Measurements from ENCODE around the gene METTL18.

DNA sequence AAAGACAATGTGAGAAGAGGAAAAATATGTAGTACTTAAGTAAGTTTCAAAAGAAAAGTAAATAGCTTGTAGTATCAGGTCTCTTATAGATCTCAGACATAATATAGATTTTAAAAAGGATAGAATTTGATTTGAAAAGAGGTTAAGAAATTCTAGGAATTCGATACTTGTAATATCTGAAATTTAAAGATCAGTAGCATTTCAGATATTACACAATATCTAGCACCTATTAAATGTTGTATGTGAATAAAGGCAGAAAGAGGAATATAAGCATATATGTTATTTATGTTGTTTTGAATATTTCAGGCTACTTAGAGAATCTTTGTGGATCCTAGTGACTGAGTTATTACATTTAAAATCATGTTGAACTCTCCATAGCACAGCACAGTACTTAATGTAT is 35.0 kb upstream of the METTL18 start:
- TF ChIP-seq, protein P1, sequence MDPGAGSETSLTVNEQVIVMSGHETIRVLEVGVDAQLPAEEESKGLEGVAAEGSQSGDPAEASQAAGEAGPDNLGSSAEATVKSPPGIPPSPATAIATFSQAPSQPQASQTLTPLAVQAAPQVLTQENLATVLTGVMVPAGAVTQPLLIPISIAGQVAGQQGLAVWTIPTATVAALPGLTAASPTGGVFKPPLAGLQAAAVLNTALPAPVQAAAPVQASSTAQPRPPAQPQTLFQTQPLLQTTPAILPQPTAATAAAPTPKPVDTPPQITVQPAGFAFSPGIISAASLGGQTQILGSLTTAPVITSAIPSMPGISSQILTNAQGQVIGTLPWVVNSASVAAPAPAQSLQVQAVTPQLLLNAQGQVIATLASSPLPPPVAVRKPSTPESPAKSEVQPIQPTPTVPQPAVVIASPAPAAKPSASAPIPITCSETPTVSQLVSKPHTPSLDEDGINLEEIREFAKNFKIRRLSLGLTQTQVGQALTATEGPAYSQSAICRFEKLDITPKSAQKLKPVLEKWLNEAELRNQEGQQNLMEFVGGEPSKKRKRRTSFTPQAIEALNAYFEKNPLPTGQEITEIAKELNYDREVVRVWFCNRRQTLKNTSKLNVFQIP (CRISPR knock-in tag; IDR thresholded peaks at IDR 0.05; ENCODE audit: borderline replicate concordance, low read depth), result no peak
- TF ChIP-seq BACH2 (CRISPR knock-in tag; IDR thresholded peaks at IDR 0.05; ENCODE audit: borderline replicate concordance) (no peak), TCF4 (CRISPR knock-in tag; IDR thresholded peaks at IDR 0.05; ENCODE audit: borderline replicate concordance) (no peak), RARB (CRISPR knock-in tag; IDR thresholded peaks at IDR 0.05) (no peak), ISL1 (CRISPR knock-in tag; IDR thresholded peaks at IDR 0.05) (no peak), ARNTL (CRISPR knock-in tag; IDR thresholded peaks at IDR 0.05; ENCODE audit: borderline replicate concordance, low read depth) (no peak), ESRRG (CRISPR knock-in tag; IDR thresholded peaks at IDR 0.05) (no peak), ZNF565 (CRISPR knock-in tag; conservative IDR thresholded peaks at IDR 0.05; ENCODE audit: low read depth) (no peak), ZFP30 (CRISPR knock-in tag; IDR thresholded peaks at IDR 0.05) (no peak), ZC3H10 (CRISPR knock-in tag; IDR thresholded peaks at IDR 0.05) (no peak), CREB5 (CRISPR knock-in tag; IDR thresholded peaks at IDR 0.05; ENCODE audit: low read depth) (no peak)

Data from SK-N-SH treated with all-trans-retinoic acid at 6 μM for 48 hours (cell line).